VCaP (cell line): ENCODE measurements around the gene TMEFF2.
A peak's percentile ranks its signal among the peaks of the same experiment; 100 is the strongest.

Experiments
- H3K27ac ChIP-seq: fragments of 450-650 bp; 2 replicates; pipeline ENCODE4 v1.5.1; 2017
- TF ChIP-seq, protein P1 (sequence below): fragments of 450-650 bp; conservative IDR thresholded peaks from 2 replicates; pipeline ENCODE4 v1.5.1; 2017; ENCODE audit warnings: mild to moderate bottlenecking, moderate library complexity

The TMEFF2 gene

DNA sequence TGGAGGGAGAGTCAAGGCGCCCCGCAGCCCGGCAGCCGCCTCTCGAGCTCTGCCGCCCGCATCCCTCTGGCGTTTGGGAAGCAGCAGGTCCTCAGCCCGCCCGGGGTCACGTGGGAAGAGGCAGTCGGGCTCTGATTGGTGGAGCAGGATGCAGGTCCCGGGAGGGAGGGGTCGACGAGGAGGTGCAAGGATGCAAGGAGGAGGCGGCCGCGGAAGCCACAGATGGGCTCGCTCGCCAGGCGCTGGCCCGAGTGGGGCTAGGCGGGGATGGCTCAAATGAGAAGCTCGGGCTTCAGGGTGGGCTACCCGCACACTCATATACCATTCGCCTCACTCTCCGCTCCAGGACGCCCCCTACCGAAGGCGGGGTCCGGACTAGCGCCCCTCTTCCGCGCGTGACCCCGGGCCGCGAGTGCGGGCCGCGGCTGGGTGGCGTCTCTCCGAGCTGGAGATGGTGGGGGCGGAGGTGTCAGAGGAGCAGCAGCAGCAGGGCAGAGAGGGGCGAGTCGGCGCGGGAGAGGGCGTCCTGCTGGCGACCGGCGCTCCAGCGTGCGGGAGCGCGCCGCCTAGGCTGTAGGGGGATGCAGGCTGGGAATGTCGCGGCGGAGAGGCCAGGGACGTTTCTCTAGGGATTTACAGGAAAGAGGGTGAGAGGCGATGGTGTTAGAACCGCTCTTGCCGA lies at the start of gene TMEFF2:
TSS of gene TMEFF2 (minus strand) at position 68 of the 682 bp plus-strand sequence. CDS start 409 bp downstream, outside the sequence.
- TF ChIP-seq, protein P1, sequence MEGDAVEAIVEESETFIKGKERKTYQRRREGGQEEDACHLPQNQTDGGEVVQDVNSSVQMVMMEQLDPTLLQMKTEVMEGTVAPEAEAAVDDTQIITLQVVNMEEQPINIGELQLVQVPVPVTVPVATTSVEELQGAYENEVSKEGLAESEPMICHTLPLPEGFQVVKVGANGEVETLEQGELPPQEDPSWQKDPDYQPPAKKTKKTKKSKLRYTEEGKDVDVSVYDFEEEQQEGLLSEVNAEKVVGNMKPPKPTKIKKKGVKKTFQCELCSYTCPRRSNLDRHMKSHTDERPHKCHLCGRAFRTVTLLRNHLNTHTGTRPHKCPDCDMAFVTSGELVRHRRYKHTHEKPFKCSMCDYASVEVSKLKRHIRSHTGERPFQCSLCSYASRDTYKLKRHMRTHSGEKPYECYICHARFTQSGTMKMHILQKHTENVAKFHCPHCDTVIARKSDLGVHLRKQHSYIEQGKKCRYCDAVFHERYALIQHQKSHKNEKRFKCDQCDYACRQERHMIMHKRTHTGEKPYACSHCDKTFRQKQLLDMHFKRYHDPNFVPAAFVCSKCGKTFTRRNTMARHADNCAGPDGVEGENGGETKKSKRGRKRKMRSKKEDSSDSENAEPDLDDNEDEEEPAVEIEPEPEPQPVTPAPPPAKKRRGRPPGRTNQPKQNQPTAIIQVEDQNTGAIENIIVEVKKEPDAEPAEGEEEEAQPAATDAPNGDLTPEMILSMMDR, result peak; percentile 41; the same call in 1 of the 2 replicates
- H3K27ac ChIP-seq, result peak within 1 kb of the TSS; percentile 76

GRCh38 chr2:192243488-192243887 lies 48.8 kb upstream of the TMEFF2 start:
- no peak overlapping the region for H3K27ac ChIP-seq
- TF ChIP-seq, protein P1, result no peak

DNA sequence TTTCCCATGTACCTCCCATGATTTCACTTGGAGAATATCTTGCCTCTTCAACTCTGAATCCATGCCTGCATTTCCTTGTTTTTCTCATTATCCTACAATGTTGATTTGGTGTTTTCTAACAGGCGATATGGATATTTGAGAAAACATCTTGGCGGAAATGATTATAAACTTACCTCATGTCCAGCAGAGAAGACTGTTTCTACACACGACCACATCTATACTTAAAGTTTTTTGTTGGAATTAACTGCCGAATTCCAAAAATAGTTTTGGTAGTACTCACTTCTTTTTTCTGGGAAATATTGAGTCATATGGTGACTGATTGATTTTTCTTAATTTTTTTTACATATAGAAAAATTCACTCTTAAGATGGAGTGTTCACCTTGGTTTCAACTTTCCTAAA lies 41.4 kb upstream of the TMEFF2 start:
- TF ChIP-seq, protein P1, result no peak
- no peak overlapping the region for H3K27ac ChIP-seq

DNA sequence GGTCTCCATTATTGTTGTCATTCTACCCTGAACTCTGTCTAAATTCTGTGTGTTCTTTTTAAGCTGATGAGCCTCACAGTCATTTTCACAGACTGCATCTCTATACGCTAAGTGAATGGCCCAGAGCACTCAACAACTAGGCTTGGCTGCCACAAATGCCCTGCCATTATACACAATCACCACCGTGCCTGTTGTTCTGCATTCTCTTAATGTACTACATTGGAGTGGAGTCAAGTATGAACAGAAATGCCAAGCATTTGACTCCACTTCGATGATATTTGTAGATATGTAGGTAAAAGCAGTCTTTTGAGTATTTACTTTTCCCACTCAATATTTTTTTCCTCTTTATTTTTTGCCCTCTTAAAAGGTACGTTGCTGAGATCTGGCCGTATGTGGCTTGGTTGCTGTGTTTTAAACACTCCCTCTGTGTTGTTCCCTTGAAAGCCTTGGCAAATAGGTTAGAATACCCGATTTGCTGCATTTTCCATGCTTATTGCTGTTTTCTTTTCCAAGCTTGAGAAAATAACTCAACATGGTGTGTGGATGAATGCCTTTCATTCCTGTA lies 36.2 kb upstream of the TMEFF2 start:
- TF ChIP-seq, protein P1, result no peak
- no peak overlapping the region for H3K27ac ChIP-seq

DNA sequence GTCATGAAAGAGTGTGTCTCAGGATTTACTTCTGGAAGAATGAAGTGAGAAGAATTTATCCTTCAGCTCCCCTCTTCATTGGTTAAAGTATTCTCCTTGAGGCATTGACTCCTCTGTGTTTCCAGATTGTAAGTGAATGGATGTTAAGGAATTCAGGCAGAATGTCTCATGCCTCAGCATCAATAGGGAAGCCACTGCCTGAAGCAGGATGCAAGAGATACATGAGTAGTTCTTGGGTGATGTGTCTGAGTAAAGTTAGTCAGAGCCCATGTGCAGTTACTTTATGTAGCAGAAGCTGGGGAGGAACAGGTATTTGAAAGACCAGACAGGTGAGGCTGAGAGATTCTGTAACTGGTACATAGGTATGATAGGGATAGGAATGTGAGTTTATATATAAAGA lies 34.0 kb upstream of the TMEFF2 start:
- TF ChIP-seq, protein P1, result no peak
- H3K27ac ChIP-seq, result no peak overlapping the region

DNA sequence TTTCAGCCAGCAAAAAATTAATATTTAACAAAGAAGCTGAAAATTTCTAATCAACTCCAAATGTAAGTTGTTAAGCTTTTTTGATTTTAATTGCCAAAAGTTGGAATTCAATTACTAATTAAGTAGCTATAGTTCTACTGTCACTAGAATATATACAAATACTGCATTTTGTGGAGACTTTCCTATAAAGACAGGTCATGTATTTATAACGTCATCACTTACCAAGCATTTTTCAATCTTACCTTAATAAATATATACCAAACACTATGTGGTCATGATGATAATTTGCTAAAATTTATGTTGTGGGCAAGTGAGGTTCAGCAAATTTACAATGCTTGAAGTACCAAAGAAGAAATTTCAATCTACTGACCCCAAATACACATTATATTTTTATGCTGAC lies 24.2 kb upstream of the TMEFF2 start:
- TF ChIP-seq, protein P1, result no peak
- H3K27ac ChIP-seq, result no peak overlapping the region

- H3K27ac ChIP-seq, result no peak overlapping the region
- TF ChIP-seq, protein P1, result no peak
These were observed 23.6 kb upstream of the TMEFF2 start for GRCh38 chr2:192218377-192218776.
